Sigmoid colon (tissue), 4 donors: ENCODE results near the gene MRM3.

Source experiments
- EP300 ChIP-seq, 4 donors: sonication (generic); formaldehyde crosslinking; IDR thresholded peaks; one replicate each; pipeline ENCODE4 v1.6.1; 2017; ENCODE audit warnings: antibody characterized with exemption in 4 of 4
- TF ChIP-seq, protein P1 (sequence below), 4 experiments: fragments of 450-650 bp in 3 of 4; fragments of 200-600 bp in 1 of 4; IDR thresholded peaks; one replicate each; pipeline ENCODE4 v1.5.1; 2016 to 2019; ENCODE audit warnings: antibody characterized with exemption in 4 of 4, mild to moderate bottlenecking in 3 of 4, moderate library complexity in 2 of 4

DNA sequence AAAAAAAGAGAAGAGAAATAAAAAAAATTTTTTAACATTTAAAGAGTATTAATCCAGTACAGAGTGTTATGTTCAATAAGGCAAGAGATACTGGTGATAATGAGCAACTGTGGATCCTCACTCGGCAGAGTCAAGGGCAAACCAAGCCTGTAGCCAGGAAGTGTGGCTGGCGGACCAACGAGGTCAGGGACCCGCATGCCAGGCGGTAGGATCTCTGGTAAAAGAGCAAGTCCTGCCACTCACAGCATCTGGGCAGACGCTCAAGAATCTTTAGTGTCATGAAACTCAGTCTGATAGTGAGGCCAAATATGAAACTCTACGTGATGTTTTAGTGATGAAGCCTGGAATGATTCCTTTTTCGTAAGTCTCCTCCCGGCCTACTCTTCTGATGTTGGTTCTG is 21.8 kb upstream of the MRM3 start:
- no peak for TF ChIP-seq EP300 (IDR thresholded peaks at IDR 0.05)
- TF ChIP-seq, protein P1, sequence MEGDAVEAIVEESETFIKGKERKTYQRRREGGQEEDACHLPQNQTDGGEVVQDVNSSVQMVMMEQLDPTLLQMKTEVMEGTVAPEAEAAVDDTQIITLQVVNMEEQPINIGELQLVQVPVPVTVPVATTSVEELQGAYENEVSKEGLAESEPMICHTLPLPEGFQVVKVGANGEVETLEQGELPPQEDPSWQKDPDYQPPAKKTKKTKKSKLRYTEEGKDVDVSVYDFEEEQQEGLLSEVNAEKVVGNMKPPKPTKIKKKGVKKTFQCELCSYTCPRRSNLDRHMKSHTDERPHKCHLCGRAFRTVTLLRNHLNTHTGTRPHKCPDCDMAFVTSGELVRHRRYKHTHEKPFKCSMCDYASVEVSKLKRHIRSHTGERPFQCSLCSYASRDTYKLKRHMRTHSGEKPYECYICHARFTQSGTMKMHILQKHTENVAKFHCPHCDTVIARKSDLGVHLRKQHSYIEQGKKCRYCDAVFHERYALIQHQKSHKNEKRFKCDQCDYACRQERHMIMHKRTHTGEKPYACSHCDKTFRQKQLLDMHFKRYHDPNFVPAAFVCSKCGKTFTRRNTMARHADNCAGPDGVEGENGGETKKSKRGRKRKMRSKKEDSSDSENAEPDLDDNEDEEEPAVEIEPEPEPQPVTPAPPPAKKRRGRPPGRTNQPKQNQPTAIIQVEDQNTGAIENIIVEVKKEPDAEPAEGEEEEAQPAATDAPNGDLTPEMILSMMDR (IDR thresholded peaks at IDR 0.05): no peak
